ENCODE data around the gene RFX1. TPM values are rescaled to one million over a fixed set of nuclear protein-coding genes. Genes with fewer than 3 reads are reported as not detected.

The RFX1 gene
- total RNA-seq, 4 donors from 2014 or later: 2.0 to 5.9 (median 3.9) TPM

DNA sequence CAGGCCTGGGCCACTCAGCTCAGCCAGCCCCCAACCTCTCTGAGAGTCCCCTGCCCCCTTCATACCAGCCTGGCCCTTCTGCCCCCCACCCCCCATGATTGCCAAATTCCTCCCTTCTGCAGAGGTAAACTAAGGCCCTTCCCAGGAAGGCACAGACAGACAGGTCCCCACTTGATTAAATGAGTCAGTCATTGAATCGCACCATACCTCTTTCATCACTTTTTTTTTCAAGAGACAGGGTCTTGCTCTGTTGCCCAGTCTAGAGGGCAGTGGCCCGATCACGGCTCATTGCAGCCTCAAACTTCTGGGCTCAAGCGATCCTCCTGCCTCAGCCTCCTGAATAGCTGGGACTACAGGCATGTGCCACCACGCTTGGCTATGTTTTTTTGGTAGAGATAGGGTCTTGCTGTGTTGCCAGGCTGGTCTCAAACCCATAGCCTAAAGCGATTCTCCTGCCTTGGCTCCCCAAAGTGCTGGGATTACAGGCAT lies 73.9 kb downstream of the RFX1 start:
- Histone ChIP-seq H3K36me3 (peaks cover 0 to 41% of the 10 kb centered on the region in 2 donors), H3K27me3 (peaks cover 44% of the 10 kb centered on the region), H3K4me1 (no peaks in the 10 kb centered on the region), H3K4me3 (no peak overlapping the region), H3K9me3 (no peaks in the 10 kb centered on the region), H3K27ac (no peak overlapping the region)
- WGBS, 2 donors (ENCODE audit: low coverage in 1 of 2): 94 to 100% methylated on average over 1 to 6 of the region's 6 CpGs
- no peak for ATAC-seq
- TF ChIP-seq, protein P1, sequence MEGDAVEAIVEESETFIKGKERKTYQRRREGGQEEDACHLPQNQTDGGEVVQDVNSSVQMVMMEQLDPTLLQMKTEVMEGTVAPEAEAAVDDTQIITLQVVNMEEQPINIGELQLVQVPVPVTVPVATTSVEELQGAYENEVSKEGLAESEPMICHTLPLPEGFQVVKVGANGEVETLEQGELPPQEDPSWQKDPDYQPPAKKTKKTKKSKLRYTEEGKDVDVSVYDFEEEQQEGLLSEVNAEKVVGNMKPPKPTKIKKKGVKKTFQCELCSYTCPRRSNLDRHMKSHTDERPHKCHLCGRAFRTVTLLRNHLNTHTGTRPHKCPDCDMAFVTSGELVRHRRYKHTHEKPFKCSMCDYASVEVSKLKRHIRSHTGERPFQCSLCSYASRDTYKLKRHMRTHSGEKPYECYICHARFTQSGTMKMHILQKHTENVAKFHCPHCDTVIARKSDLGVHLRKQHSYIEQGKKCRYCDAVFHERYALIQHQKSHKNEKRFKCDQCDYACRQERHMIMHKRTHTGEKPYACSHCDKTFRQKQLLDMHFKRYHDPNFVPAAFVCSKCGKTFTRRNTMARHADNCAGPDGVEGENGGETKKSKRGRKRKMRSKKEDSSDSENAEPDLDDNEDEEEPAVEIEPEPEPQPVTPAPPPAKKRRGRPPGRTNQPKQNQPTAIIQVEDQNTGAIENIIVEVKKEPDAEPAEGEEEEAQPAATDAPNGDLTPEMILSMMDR (IDR thresholded peaks at IDR 0.05): no peak
- no peak for TF ChIP-seq POLR2AphosphoS5 (IDR thresholded peaks at IDR 0.05)
- no peak for TF ChIP-seq POLR2A (IDR thresholded peaks at IDR 0.05)
- no peak for TF ChIP-seq EP300 (IDR thresholded peaks at IDR 0.05)

DNA sequence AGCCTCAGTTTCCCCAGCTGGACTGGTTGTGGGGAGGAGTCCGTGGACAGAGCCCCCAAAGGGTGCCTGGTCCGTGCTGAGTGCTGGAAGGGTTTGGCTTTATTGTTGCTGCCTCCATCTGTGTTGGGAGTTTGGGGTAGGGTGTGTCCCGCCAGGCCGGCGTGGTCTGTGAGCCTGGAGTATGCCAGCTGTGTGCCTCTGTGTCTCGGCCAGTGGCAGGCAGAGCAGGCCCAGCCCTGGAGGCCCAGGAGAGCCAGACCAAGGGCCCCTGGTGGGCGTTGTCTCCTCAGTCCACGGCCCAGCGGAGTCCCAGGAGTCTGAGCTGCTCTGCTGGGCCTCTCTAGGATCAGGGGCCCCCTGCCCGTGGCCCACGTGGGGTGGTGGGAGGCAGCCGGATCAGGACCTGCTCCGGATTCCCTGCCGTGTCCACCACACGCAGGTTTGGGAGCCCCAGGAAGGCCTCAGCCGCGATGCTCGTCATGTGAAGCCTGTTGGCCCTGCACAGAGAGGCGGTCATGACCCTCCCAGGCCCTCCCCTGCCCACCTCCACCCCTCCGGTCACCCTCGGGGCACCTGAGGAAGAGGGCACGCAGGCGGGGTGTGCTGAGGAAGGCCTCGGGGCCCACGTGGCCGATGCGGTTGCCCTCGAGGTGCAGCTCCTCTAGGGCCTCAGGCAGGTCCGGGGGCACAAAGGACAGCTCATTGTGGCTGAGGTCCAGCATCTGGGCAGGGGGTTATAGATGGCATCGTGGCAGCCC lies 74.5 kb downstream of the RFX1 start:
- ATAC-seq: no peak

DNA sequence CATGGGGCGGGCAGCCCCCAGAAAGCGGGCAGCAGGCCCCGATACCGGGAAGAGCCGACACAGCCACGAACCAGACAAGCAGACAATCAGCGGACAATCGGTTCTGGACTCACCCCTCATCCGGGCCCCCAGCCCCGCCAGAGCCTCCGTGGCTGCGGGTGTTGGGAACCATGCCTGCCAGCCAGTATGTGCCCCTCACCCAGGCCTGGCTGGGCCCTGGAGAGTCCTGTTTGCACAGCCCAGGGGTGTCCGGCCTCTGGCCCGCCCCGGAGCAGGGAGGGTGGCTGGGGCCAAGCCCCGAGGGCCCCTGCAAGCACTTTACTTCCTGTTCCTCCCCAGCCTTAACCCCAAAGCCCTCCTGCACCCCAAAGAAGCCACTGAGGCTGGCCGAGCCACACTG lies 75.7 kb downstream of the RFX1 start:
- H3K4me1 ChIP-seq: no peaks in the 10 kb centered on the region
- H3K27me3 ChIP-seq: peaks cover 32% of the 10 kb centered on the region
- no peak overlapping the region for H3K27ac ChIP-seq
- no peak overlapping the region for H3K4me3 ChIP-seq
- H3K9me3 ChIP-seq: no peaks in the 10 kb centered on the region
- no CpG with 5 or more reads among the region's 17 CpGs for WGBS, 2 donors (ENCODE audit: low coverage in 1 of 2)
- ATAC-seq: no peak
- TF ChIP-seq POLR2AphosphoS5 (IDR thresholded peaks at IDR 0.05): no peak
- peaks cover 0 to 56% of the 10 kb centered on the region in 2 donors for H3K36me3 ChIP-seq

More for the DNA sequence above, 74.5 kb downstream of the RFX1 start:
- WGBS, 2 donors (ENCODE audit: low coverage in 1 of 2): no CpG with 5 or more reads among the region's 30 CpGs
- Histone ChIP-seq H3K27ac (no peak overlapping the region), H3K9me3 (no peaks in the 10 kb centered on the region), H3K27me3 (peaks cover 43% of the 10 kb centered on the region), H3K4me1 (no peaks in the 10 kb centered on the region), H3K36me3 (peaks cover 0 to 47% of the 10 kb centered on the region in 2 donors), H3K4me3 (no peak overlapping the region)
- no peak for TF ChIP-seq EP300 (IDR thresholded peaks at IDR 0.05)
- TF ChIP-seq POLR2A (IDR thresholded peaks at IDR 0.05): no peak
- TF ChIP-seq POLR2AphosphoS5 (IDR thresholded peaks at IDR 0.05): no peak
- TF ChIP-seq, protein P1 (IDR thresholded peaks at IDR 0.05): no peak

DNA sequence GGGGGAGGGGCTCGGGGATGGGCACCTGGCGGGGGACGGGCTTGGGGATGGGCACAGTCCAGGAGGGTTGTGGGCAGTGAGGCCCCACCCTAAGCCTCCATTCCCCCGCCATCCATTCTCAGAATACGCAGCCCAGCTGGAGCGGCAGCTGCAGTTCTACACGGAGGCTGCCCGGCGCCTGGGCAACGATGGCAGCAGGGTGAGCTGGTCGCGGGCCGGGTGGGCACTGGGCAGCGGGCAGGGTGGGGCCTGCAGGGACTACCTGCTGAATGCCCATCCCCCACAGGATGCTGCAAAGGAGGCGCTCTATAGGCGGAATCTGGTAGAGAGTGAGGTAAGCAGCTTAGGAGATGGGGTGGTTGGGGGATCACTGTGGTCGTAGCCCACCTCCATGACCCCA lies 76.2 kb downstream of the RFX1 start:
- Histone ChIP-seq H3K27me3 (peaks cover 27% of the 10 kb centered on the region), H3K4me1 (no peaks in the 10 kb centered on the region), H3K9me3 (no peaks in the 10 kb centered on the region), H3K4me3 (no peak overlapping the region), H3K27ac (no peak overlapping the region), H3K36me3 (peaks cover 0 to 61% of the 10 kb centered on the region in 2 donors)
- no peak for ATAC-seq
- TF ChIP-seq POLR2AphosphoS5 (IDR thresholded peaks at IDR 0.05) (no peak), POLR2A (IDR thresholded peaks at IDR 0.05) (no peak), EP300 (IDR thresholded peaks at IDR 0.05) (no peak)
- TF ChIP-seq, protein P1 (IDR thresholded peaks at IDR 0.05): no peak
- WGBS, 2 donors (ENCODE audit: low coverage in 1 of 2): no CpG with 5 or more reads among the region's 17 CpGs

DNA sequence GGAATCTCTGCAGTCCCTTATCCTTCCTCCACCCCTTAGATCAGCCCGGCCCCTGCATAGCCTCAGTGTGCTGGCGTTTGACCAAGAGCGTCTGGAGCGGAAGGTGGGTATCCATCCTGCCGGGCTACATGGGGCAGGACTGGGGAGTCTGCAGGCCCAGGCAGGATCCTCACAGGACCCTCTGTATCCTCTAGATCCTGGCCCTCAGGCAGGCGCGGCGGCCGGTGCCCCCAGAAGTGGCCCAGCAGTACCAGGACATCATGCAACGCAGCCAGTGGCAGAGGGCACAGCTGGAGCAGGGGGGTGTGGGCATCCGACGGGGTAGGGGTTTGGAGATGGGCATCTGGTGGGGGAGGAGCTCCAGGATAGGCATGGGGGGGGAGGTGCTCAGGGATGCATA lies 76.8 kb downstream of the RFX1 start:
- Histone ChIP-seq H3K9me3 (no peaks in the 10 kb centered on the region), H3K27ac (no peak overlapping the region), H3K27me3 (peaks cover 21% of the 10 kb centered on the region), H3K4me3 (no peak overlapping the region), H3K36me3 (peaks cover 0 to 67% of the 10 kb centered on the region in 2 donors), H3K4me1 (no peaks in the 10 kb centered on the region)
- no peak for ATAC-seq
- TF ChIP-seq POLR2A (IDR thresholded peaks at IDR 0.05): no peak
- WGBS, 2 donors (ENCODE audit: low coverage in 1 of 2): no CpG with 5 or more reads among the region's 12 CpGs

DNA sequence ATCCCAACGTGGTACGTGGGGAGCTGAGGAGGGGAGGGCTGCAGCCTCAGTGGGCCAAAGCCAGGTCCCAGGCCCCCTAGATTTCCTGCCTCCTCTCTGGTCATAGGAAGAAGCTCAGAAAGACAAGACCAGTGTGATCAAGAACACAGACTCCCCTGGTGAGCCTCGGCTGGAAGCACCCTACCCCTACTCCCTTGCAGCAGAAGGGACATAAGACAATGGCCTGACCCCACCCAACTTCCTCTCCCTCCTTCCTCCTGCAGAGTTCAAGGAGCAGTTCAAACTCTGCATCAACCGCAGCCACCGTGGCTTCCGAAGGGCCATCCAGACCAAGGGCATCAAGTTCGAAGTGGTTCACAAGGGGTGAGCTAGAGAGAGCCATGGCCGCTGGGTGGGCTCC lies 79.4 kb downstream of the RFX1 start:
- H3K36me3 ChIP-seq: peaks cover 0 to 92% of the 10 kb centered on the region in 2 donors
- no peak for ATAC-seq

More for the DNA sequence above, 79.4 kb downstream of the RFX1 start:
- WGBS, 2 donors (ENCODE audit: low coverage in 1 of 2): 60% methylated on average over 1 of the region's 8 CpGs; no CpG with 5 or more reads in 1 of the 2 donors
- no peaks in the 10 kb centered on the region for H3K4me1 ChIP-seq
- H3K27ac ChIP-seq: no peak overlapping the region
- no peak overlapping the region for H3K4me3 ChIP-seq
- no peaks in the 10 kb centered on the region for H3K27me3 ChIP-seq
- TF ChIP-seq POLR2AphosphoS5 (IDR thresholded peaks at IDR 0.05) (no peak), EP300 (IDR thresholded peaks at IDR 0.05) (no peak), POLR2A (IDR thresholded peaks at IDR 0.05) (no peak)
- TF ChIP-seq, protein P1 (IDR thresholded peaks at IDR 0.05): no peak
- H3K9me3 ChIP-seq: no peaks in the 10 kb centered on the region
